Activated naive CD4-positive, alpha-beta T cell treated with anti-CD3 and anti-CD28 coated beads for 36 hours (primary cell): Measurements from ENCODE around the gene SORBS1. TPM values are rescaled to one million over a fixed set of nuclear protein-coding genes. Genes with fewer than 3 reads are reported as not detected.
A peak's percentile ranks its signal among the peaks of the same experiment; 100 is the strongest.

ENCODE experiments used
- CTCF ChIA-PET: fragments of 350-600 bp; sonication (Branson Sonifier 250); formaldehyde crosslinking; loops from one replicate; lab custom pipeline; 2021; ENCODE audit warnings: antibody characterized with exemption; lab: Charles Lee
- DNase-seq: peaks from one replicate; pipeline ENCODE4 v3.0.0-alpha.2; 2020
- H3K27ac Mint-ChIP-seq: one replicate; pipeline ENCODE4 v1.8.0; 2021; ENCODE audit warnings: mild to moderate bottlenecking, mixed read lengths
- H3K27me3 Mint-ChIP-seq: one replicate; pipeline ENCODE4 v1.8.0; 2021; ENCODE audit warnings: low read depth, mixed read lengths
- H3K36me3 Mint-ChIP-seq: one replicate; pipeline ENCODE4 v1.8.0; 2021; ENCODE audit warnings: low read depth, mixed read lengths
- H3K4me1 Mint-ChIP-seq: one replicate; pipeline ENCODE4 v1.8.0; 2021; ENCODE audit warnings: low read depth, mixed read lengths
- H3K4me3 Mint-ChIP-seq: one replicate; pipeline ENCODE4 v1.8.0; 2021; ENCODE audit warnings: mild to moderate bottlenecking, moderate library complexity, mixed read lengths
- H3K9me3 Mint-ChIP-seq: one replicate; pipeline ENCODE4 v1.8.0; 2021; ENCODE audit warnings: mixed read lengths
- intact Hi-C: fragments of 100-400 bp; cut with micrococcal nuclease; formaldehyde crosslinking; loops from one replicate; pipeline ENCODE4 v1.15.1; 2023
- total RNA-seq, 2 experiments: library from RNA; stranded (reverse); gene quantifications; one replicate each; pipeline ENCODE4 v1.2.3, GENCODE V29; 2021

Gene SORBS1
- total RNA-seq, 2 experiments from 2014 or later, result 0.77 to 0.93 TPM

DNA sequence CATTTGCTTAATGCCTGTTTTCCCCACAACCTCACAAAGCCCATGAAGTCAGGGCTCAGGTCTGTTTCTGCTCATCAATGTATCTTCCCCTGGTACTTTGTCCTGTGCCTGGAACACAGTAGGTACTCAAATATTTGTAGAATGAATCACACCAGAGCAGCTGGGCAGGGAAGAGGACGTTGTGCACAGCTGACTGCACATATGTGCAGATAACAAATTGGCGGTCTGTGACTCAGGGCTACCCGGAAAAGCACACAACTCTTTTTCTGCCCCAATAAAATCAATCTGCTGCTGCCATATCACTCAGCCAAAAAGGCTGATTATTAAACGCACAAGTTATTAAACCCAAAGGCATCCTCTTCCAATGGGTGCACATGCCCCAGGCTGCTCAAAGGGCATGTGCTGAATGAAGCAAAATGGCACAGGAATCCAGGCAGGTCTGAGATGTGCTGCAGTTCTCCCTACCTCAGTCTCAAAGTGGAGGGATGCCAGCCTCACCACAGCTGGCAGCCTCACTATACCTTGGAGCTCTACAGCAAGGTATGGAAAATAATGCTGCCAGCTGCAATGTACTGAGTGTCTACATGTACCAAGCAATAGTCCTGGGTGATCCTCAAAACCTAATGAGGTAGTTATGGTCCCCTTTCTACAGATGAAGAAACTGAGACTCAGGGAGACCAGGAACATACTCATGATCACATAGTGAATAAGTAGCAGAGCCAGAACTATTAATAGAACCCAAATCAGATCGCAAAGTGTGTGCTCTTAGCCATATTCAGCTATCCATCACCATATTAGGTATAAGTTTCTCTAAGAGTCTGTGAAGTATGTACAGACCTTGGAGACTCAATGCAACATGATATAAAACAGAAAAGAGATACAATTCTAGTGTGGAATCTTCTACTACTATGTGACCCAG, 43.4 kb downstream of the SORBS1 start:
- Mint-ChIP-seq H3K9me3 (no peaks in the 10 kb centered on the region), H3K4me3 (no peak overlapping the region), H3K27me3 (no peaks in the 10 kb centered on the region), H3K4me1 (peaks cover 4% of the 10 kb centered on the region), H3K36me3 (no peaks in the 10 kb centered on the region), H3K27ac (no peak overlapping the region)
- intact Hi-C loops, result no loop called here
- no peak for DNase-seq
- CTCF ChIA-PET, result no interaction called here

DNA sequence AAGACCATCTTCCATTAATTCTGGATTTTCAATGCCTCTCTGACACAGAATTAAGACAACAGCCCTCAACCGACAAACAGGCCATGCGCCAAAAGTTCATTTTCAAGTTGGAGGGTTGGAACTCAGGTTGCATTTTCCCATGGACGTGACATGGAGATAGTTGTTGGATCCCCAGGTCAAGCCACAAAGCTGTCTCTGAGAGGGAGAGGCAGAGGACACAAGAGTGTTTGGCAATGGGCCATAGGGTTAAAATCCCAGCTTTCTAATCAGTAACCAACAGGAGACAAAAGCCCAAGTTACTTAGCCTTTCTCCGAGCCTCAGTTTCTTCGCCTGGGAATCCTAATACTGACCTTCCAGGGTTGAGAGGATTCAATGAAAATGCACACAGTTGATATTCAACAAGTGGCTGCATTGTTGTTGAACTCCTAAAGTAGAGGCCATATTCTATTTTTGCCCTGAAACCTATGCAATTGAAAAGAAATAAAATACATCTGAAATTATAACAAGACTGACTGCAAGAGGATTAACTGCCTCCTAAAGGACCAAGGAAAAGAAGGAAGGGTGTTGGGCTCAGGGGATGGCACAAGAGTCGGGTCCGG, 44.3 kb downstream of the SORBS1 start:
- intact Hi-C loops, result no loop called here
- no peaks in the 10 kb centered on the region for H3K9me3 Mint-ChIP-seq
- CTCF ChIA-PET, result no interaction called here
- no peak overlapping the region for H3K27ac Mint-ChIP-seq
- peaks cover 4% of the 10 kb centered on the region for H3K4me1 Mint-ChIP-seq
- no peak overlapping the region for H3K4me3 Mint-ChIP-seq
- peaks cover 4% of the 10 kb centered on the region for H3K27me3 Mint-ChIP-seq
- DNase-seq, result no peak
- no peaks in the 10 kb centered on the region for H3K36me3 Mint-ChIP-seq

DNA sequence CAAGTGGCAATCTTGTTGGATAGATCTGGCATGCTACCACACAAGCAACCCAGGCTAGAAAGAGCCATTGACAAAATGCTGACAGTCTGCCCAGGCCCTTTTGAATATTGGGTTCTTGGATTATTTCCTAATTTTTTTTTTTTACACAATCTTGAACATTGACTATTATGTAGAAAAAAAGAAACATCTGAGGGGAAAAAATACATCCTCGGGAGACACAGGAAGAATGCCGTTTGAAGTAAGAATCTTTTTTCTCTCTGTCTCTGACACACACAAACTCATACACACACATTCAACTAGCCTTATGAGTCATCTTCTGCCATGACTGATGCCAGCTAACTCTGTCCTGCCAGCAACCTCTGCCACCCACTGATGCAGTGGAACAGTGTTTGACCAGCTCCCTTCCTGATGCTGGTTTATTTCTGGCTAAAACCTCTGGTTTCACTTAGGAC, 47.2 kb downstream of the SORBS1 start:
- peak; percentile 8 for DNase-seq
- CTCF ChIA-PET, result no interaction called here

DNA sequence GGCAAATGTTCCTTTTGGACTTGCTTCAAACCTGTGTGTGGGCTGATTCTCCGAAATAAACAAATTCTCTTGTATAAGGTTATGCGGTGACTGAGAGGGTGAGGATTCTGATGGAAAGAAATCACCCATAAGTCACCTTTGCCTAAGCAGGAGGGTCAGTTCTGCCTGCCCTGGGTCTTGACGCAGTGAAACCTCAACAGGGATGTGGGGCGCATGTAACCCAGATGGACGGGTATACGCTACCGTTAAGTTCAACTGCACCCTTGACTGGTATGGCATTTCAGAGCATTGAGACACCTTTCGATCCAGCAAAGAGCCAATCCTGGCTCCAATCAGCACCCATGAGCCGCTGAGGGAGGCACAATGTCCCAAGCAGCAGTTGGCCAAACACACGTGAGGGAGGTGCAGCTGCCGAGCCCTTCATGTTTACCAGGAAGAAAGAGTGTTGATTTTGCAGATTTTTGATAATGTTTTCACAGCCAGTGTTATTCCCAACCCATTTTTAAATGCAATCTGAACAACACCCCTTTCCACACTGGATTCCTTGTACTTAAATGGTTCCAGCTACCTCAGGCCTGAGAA, 48.1 kb downstream of the SORBS1 start:
- H3K36me3 Mint-ChIP-seq, result no peaks in the 10 kb centered on the region
- CTCF ChIA-PET, result no interaction called here
- no peak for DNase-seq
- H3K4me1 Mint-ChIP-seq, result peaks cover 4% of the 10 kb centered on the region
- H3K4me3 Mint-ChIP-seq, result no peak overlapping the region
- H3K27me3 Mint-ChIP-seq, result peaks cover 6% of the 10 kb centered on the region
- intact Hi-C loops, result no loop called here
- no peaks in the 10 kb centered on the region for H3K9me3 Mint-ChIP-seq
- H3K27ac Mint-ChIP-seq, result no peak overlapping the region

More for the DNA sequence above, 47.2 kb downstream of the SORBS1 start:
- no peaks in the 10 kb centered on the region for H3K36me3 Mint-ChIP-seq
- intact Hi-C loops, result no loop called here
- no peaks in the 10 kb centered on the region for H3K9me3 Mint-ChIP-seq
- peaks cover 4% of the 10 kb centered on the region for H3K4me1 Mint-ChIP-seq
- peaks cover 6% of the 10 kb centered on the region for H3K27me3 Mint-ChIP-seq
- H3K4me3 Mint-ChIP-seq, result no peak overlapping the region
- H3K27ac Mint-ChIP-seq, result no peak overlapping the region

DNA sequence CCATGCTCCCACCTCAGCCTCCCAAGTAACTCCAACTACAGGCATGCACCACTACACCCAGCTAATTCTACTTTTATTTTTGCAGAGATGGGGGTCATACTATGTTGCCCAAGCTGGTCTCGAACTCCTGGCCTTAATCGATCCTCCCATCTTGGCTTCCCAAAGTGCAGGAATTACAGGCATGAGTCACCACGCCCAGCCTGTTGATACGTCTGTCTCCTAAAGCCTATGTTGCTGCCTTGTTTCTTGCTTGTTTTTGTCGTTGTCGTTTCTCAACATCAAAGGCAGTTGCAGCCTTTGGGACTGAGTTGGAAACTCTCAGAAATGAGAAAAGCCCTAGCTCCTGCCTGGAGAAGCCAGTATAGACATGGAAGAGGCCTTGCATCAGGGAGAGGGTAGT, 49.9 kb downstream of the SORBS1 start:
- no peak overlapping the region for H3K27ac Mint-ChIP-seq
- no peak overlapping the region for H3K4me3 Mint-ChIP-seq
- peaks cover 6% of the 10 kb centered on the region for H3K27me3 Mint-ChIP-seq
- H3K36me3 Mint-ChIP-seq, result no peaks in the 10 kb centered on the region
- DNase-seq, result no peak
- intact Hi-C loops, result no loop called here
- CTCF ChIA-PET, result interaction anchor here (0.6 kb wide), 1 partner anchor 266 kb away, joined by 3 read pairs; no protein-coding TSS in a partner anchor
- H3K9me3 Mint-ChIP-seq, result no peaks in the 10 kb centered on the region
- peaks cover 4% of the 10 kb centered on the region for H3K4me1 Mint-ChIP-seq

DNA sequence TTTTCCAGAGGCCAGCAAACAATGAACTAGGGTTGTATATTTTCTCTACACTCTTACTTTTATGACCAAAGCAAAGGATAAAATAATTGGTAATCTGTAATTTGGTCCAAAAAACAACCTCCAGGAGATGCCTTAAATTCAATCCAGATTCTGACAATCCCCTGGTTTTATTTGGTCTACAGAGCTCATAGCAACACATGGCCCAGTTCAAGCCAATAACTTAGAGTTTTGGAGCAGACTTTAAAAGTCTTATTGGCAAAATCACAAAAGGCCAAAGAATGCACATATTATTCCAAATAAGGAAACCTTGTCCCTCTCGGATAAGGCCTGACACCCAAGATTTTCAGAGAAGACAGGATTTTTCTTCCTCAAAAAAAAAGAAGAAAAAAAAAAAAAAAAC, 51.9 kb downstream of the SORBS1 start:
- intact Hi-C loops, result no loop called here
- no peak overlapping the region for H3K27ac Mint-ChIP-seq

DNA sequence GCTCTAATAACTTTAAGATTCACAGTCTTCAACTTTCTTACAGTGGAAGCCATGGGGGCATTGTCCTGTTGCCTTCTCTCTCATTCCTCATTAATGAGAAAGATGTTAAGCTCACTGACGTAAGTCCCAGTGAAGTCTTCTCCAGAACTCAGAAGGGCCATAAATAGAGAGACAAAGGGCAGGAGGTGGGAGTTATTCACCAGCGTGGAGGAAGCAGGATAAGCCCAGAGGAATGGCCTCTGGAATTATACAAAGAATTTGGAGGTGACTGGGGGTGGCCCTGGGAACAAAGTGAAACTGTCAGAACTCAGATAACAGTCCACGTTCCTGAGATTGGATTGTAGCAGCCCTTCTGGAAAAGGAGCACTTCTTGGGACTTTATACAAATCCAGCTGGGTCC, 52.4 kb downstream of the SORBS1 start:
- H3K36me3 Mint-ChIP-seq, result no peaks in the 10 kb centered on the region
- peaks cover 1% of the 10 kb centered on the region for H3K4me1 Mint-ChIP-seq
- no peak overlapping the region for H3K4me3 Mint-ChIP-seq
- no peaks in the 10 kb centered on the region for H3K9me3 Mint-ChIP-seq
- intact Hi-C loops, result no loop called here
- CTCF ChIA-PET, result no interaction called here
- H3K27ac Mint-ChIP-seq, result no peak overlapping the region
- H3K27me3 Mint-ChIP-seq, result peaks cover 6% of the 10 kb centered on the region
- no peak for DNase-seq

More for the DNA sequence above, 51.9 kb downstream of the SORBS1 start:
- Mint-ChIP-seq H3K27me3 (peaks cover 6% of the 10 kb centered on the region), H3K36me3 (no peaks in the 10 kb centered on the region), H3K4me1 (peaks cover 4% of the 10 kb centered on the region), H3K4me3 (no peak overlapping the region), H3K9me3 (no peaks in the 10 kb centered on the region)
- CTCF ChIA-PET, result no interaction called here
- no peak for DNase-seq

DNA sequence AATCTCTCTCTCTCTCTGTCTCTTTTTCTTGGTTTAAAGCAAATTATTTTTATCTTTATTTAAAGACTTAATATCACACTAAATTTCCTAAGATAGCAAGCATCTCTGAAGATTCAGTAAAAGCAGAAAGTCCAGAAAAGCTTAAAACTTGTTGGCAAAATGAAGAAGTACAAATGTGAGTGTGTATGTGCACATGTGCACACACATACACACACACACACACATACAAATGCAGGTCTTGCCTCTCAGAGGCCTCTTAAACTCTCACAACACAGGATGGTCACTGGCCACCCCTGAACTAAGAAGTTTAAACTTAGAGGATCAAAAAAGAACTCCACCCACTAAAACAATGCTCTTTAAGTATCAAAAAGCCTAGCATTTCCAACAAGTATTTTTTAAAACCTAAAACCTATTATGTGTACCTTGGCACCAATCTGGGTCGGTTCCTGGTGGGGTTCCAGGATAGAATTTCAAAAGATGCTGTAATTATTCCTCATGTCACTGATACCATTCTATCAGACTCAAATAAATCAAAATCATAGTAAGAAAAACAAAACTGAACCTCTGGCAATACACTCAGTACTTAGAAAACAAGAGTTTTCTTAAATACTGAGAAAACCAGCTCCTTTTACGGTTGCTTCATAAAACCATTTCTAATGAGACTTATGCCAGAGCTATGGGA, 55.0 kb downstream of the SORBS1 start:
- Mint-ChIP-seq H3K36me3 (no peaks in the 10 kb centered on the region), H3K4me1 (no peaks in the 10 kb centered on the region), H3K9me3 (no peaks in the 10 kb centered on the region), H3K4me3 (no peak overlapping the region), H3K27me3 (peaks cover 2% of the 10 kb centered on the region), H3K27ac (no peak overlapping the region)
- intact Hi-C loops, result no loop called here
- CTCF ChIA-PET, result interaction anchor here (0.6 to 1.4 kb wide), 3 partner anchors 76 to 1586 kb away, joined by 4 to 5 read pairs (median 4); no protein-coding TSS in a partner anchor
- DNase-seq, result no peak

DNA sequence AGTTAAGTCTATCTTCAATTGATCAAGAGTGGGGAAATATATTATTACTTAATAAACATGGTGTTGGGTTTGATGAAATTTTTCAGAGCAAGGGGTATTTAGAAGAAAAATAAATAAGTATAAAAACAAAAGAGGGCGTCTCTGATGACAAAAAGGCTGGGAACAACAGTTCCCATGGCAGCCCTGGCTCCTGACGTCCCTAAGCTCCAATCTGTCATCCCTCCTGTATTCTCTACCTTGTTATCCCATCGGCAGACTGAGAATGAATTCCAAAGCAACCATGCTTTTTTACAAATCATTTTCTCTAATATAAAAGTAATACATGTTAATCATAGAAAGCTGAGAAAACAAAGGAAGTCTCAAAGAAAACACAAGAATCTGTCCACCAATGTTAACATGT, 55.5 kb downstream of the SORBS1 start:
- Mint-ChIP-seq H3K4me3 (no peak overlapping the region), H3K9me3 (no peaks in the 10 kb centered on the region), H3K27ac (no peak overlapping the region), H3K4me1 (no peaks in the 10 kb centered on the region), H3K27me3 (no peaks in the 10 kb centered on the region), H3K36me3 (no peaks in the 10 kb centered on the region)
- intact Hi-C loops, result no loop called here
- DNase-seq, result no peak
- CTCF ChIA-PET, result no interaction called here

DNA sequence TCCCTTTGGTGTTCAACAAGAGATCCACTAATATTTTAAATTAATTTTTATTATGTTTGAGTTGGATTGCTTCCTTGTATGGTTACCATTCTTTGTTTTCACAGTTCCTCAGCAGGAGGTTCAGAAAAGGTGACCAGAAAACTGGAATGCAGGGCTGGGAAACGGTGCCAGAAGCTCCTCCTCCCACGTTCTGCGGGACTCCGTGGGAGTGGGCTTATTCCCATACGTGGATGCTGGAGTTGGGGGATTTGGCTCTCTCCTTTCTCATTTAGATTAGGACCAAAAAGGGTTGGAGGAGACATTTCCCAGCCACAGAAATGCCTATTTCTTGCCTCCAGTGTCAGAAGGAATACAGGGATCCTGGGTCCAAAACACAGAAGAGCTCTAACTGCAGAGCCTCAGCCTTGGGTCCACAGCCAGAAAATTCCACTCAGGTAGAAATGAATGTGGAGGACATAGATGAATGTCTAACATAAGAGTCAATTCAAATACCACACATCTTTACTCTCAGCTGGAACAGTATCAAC, 56.0 kb downstream of the SORBS1 start:
- DNase-seq, result no peak
- H3K9me3 Mint-ChIP-seq, result no peaks in the 10 kb centered on the region
- CTCF ChIA-PET, result no interaction called here
- no peak overlapping the region for H3K27ac Mint-ChIP-seq
- H3K27me3 Mint-ChIP-seq, result no peaks in the 10 kb centered on the region
- H3K36me3 Mint-ChIP-seq, result no peaks in the 10 kb centered on the region
- H3K4me3 Mint-ChIP-seq, result no peak overlapping the region
- no peaks in the 10 kb centered on the region for H3K4me1 Mint-ChIP-seq
- intact Hi-C loops, result no loop called here

DNA sequence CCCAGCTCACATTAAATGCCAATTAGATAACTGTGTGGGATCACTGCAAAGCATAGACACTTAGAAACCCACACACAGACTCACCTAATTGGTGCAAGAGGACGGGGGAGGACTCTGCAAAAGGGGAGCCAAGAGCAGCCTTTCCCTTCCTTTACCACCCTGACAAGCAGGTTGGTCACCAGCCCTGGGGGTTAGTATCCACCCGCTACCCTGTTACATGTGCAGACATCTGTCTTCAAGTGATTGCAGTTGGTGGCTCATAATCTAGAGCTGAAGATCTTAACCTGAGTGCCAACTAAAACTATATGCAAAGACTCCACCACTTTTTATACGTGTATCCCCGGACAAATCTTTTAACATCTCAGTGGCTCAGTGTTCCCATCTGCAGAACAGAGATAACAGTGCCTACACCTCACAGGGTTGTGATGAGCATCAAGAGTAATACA, 56.9 kb downstream of the SORBS1 start:
- no peaks in the 10 kb centered on the region for H3K9me3 Mint-ChIP-seq
- DNase-seq, result no peak
- intact Hi-C loops, result no loop called here
- no peaks in the 10 kb centered on the region for H3K27me3 Mint-ChIP-seq
- no peaks in the 10 kb centered on the region for H3K36me3 Mint-ChIP-seq
- H3K4me1 Mint-ChIP-seq, result no peaks in the 10 kb centered on the region
- CTCF ChIA-PET, result interaction anchor here (0.6 kb wide), 2 partner anchors 38 to 211 kb away, joined by 3 read pairs; no protein-coding TSS in a partner anchor
- H3K4me3 Mint-ChIP-seq, result no peak overlapping the region
- no peak overlapping the region for H3K27ac Mint-ChIP-seq

DNA sequence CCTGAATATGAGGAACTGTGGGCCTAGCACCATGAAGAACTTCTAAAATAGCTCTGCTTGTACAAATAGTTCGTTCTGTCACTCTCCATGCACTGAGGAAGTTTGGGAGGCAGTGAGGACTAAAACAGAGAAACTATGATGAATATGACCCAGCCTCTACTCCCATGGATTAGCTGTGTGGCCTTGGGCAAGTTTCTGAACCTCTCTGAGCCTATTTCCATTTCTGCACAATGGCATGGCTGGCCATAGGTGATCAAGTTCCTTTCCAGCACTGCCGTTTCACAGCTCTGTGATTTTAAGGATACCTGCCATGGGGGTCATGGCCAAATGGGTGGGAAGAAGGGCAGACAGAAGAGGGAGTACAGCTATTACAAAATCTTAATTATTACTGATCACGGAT, 57.6 kb downstream of the SORBS1 start:
- Mint-ChIP-seq H3K4me1 (no peaks in the 10 kb centered on the region), H3K27me3 (no peaks in the 10 kb centered on the region), H3K4me3 (no peak overlapping the region), H3K27ac (no peak overlapping the region), H3K36me3 (no peaks in the 10 kb centered on the region), H3K9me3 (no peaks in the 10 kb centered on the region)
- DNase-seq, result no peak
- CTCF ChIA-PET, result interaction anchor here (0.6 kb wide), 1 partner anchor 212 kb away, joined by 3 read pairs; no protein-coding TSS in a partner anchor
- intact Hi-C loops, result no loop called here
